Measurements from ENCODE around the gene RHBG.

Gene RHBG

DNA sequence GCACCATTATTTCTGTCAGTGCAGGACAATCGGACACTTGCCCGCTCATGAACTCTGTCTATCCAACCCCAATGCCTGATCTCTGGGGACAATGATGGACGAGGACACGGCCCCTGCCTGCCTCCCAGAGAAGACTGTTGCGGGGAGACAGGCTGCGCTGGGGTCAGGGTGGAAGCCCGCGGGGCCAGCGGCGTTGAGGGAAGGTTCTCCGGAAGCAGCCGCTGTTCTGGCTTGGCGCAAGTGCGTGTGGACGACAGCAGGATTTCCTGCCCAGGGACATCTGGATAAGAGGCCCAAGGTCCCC is 18.8 kb downstream of the RHBG start:
- DNase-seq, result no peak

GRCh38 chr1:156388174-156389137 is 19.4 kb downstream of the RHBG start:
- DNase-seq, result no peak

- no peak for DNase-seq
Measured at GRCh38 chr1:156389311-156389710, 20.3 kb downstream of the RHBG start.

GRCh38 chr1:156390469-156391365 is 21.7 kb downstream of the RHBG start:
- DNase-seq, result no peak

DNA sequence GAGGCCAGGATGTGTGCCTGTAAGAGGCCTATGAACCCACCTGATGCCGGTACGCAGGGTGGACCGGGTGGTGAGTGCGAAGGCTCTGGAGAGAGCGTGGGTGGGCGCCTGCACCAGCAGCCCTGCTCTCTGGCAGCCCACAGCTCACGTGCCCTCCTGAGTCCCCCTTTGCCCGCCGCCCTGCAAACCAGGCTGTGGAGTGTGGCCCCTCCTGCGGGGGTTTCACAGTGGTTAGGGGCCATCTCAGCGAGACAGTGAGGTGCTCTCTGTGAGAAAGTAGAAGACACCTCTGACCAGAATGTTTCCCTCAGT is 22.3 kb downstream of the RHBG start:
- DNase-seq, result no peak

DNA sequence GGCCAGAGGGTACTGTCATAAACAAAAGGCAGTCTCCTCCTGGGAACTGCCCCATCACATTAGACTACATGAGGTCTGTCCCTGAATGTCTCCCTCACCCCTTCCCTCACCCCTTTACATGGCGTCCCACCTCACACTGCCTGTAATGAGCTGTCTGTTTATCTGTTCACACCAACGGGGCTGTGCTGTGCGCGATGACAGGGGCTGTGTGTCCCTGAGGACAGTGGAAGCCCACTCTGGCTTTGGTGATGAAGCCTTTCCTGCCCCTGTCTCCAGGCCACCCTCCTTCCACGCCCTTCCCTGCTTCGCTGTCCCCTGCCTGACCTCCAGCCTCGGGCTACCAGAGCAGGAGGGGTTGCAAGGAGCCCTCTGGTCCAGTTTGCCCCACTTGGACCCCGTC is 22.7 kb downstream of the RHBG start:
- no peak for DNase-seq

- DNase-seq, result no peak
Measured at GRCh38 chr1:156392452-156392853, 23.4 kb downstream of the RHBG start.

DNA sequence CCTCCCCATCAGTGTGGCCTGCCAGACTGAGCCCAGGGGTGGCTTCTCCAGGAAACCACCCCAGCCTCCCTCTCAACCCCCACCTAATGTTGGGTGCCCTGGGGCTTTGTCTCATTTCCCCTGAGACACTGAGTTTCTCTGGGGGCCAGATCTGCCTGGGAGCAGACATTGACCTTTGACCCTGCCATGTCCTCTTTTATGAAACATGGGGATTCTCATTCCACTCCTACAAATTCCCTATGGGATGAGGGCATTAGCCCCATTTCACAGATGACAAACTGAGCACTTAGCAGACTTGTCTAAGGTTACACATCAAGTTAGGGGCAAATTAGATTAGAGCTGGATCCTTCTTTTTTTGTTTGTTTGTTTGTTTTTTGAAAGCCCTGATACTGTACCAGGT is 24.1 kb downstream of the RHBG start:
- DNase-seq, result no peak

- DNase-seq, result no peak
Measured at GRCh38 chr1:156394082-156394481, 25.1 kb downstream of the RHBG start.

GRCh38 chr1:156394835-156395461 is 25.9 kb downstream of the RHBG start:
- no peak for DNase-seq

DNA sequence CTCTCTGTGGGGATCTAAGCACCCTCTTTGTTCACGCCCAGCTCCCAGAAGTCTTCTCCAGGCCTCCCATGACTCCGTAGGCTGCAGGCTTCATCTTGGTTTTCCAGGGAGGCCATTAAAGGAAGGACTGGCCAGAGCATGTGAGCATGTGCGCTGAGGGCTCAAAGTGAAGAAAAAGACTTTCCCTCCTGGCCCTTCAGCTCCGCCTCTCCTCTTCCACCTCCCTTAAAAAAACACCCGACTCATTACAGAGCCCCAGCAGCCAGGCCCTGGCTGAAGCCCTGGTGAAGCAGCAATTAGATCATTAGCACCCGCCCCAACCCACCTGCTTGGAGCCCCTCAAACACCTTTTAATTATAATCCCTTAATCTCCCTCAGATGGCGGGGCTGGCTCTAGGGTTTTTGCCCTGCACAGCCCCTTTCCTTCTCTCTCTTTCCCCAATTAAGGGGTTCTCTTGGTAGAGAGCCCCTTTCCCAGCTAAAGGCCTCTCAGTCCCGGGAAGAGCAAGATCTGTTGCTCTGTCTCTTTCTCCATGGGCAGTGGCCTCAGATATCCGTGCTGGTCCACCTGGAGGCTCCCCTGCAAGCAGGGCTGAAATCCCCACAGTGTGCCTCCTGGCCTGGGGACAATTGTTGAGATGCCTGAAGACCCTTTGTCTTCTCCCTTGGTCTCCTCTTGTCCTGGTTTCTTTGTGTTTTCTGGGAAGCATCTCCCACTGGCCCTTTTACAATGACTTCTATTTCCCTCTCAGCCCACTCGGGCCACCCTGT is 30.5 kb downstream of the RHBG start:
- DNase-seq, result no peak

- no peak for DNase-seq
Measured at GRCh38 chr1:156400191-156400935, 31.4 kb downstream of the RHBG start.

DNA sequence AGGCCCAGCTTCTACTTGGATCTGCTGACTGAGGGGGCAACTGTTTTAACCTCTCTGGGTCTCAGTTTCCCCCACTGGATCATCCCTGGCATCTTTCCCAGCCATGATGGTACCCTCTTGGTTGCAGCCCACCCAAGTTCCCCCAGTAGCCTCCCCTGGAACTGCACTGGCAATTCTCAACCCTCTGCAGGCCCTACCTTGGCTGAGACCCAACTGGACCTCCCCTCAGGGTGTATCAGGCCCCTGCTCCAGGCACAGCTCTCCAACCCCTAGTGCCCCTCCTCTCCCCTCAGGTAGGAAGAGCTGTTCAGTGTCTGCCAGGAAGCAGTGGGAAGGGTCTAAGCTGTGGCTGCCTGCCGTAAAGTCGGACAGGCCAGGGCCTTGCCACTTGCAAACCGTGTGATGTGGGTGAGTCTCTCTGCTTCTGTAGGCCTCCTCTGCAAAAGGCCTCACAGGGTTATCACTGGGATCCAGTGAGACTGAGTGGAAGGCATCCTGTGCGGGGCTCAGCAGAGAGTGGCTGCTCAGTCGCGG is 32.1 kb downstream of the RHBG start:
- DNase-seq, result no peak

DNA sequence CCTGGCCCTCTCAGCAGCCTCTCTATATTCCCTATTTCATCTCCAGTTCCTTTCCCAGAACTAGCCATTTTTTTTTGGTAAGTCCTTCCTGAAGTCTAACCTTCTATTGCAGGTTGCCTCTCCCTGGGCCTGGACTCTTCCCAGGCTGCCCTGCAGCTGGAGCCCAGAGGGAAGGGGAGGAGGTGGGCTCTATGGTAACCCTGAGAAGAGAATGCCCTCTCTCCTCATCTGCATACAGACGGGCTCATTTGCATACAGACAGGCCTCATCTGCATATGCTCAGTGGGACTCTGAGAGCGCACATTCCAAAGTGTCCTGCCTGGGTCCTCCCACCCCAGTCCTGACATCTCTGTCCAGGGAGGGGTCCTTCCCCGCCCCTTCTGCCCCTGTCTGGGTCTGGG is 32.7 kb downstream of the RHBG start:
- no peak for DNase-seq

DNA sequence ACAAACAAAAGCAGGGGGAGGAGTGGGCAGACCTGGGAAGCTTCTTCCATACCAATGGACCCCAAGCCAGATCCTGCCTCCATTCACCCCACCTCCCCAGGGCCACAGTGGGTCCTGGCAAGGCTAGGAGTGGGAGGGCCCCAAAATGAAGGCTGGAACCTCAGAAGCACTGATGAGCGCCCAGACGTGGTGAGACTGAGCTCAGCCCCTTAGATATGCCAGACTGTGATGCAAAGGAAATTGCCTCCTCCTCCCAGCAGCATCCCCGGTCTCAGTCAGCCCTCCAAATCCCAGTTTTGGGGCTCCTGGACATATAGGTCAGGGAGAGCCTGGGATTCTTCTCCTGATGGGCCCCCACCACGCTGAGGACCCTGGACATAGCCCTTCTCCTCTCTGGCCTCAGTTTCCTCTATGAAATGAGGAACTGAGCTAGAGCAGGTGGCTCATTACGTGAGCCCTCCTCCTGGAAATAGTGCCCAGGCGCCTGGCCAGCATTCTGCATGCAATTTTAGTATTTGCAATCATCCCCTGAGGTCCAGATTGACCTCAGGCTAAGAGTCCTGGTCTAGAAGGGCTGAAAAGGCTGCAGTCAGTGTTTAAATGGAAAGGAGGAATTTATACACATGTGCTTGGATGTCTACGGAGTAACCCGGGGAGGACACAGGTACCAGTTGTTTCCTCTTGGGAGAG is 33.5 kb downstream of the RHBG start:
- DNase-seq, result no peak

GRCh38 chr1:156405670-156406069 is 36.7 kb downstream of the RHBG start:
- DNase-seq, result no peak

DNA sequence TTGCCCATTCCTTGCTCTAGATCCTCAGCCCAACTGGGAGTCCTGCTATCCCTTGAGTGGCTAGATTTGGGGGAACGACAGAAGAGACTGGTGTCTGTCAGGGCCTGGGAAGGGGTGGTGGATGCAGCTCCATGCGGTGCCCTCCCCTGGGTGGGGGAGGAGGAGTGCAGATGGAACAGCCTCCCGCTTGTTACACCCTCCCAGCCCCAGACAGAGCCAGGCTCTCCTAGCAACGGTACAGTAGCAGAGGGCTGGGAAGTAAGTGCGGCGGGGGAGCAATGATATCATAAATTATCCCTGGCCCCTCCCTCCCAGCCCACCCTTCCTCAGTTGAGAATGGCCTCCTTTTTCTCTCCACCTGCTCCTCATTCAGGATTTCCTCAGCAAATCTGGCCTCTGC is 37.2 kb downstream of the RHBG start:
- DNase-seq, result no peak

- no peak for DNase-seq
Measured at GRCh38 chr1:156407344-156407743, 38.3 kb downstream of the RHBG start.

DNA sequence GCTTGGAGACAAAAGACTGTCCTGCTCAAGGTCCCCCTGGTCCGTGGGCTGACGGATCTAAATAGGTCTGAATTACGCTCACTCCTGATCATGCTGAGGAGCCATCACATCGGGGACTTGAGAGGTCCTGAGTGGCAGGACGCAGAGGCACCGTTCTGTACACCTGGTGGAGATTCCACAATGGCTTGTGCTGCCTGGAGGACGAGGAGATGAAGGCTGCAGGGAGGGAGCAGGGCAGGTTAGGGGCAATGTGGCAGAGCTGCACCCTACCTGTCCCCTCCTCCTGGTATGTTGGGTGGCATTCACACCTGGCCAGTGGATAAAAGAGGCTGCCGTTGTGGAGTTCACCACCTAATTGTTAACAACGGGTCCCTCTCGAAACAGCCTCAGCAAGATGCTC is 38.7 kb downstream of the RHBG start:
- DNase-seq, result no peak

GRCh38 chr1:156409439-156409838 is 40.4 kb downstream of the RHBG start:
- no peak for DNase-seq

DNA sequence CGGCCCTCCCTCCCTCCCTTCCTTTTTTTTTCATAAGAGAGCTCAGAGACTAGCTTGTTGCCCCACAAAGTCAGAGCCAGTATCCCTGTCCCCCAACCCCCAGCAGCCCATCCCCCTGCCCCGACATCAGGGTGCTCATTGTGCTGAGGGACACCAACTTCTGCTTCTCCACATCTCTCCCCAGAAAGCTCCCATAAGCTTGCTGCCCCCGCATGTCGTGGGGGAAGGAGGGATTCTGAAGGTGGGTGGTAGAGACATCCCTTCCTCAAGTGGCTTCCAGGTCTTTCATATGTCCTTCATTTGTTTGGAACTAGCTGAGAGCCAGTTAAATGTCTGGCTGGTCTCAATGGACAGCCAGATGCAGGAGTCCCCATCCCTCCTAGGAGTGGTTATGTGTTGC is 41.2 kb downstream of the RHBG start:
- no peak for DNase-seq
